Activated T-cell treated with anti-CD3 and anti-CD28 coated beads, Interleukin-2, amount 50 U/mL, for 72 hours (primary cell): ENCODE measurements around the gene ZNF597. TPM values are rescaled to one million over a fixed set of nuclear protein-coding genes. Genes with fewer than 3 reads are reported as not detected.

ENCODE experiments used
- ATAC-seq, 2 donors: fragments of 150-1000 bp; cut with Tn5 transposase; replicated peaks in 1 of 2; 2 replicates each; pipeline ENCODE4 v1.10.0; 2021; ENCODE audit warnings: moderate library complexity in 2 of 2, mild to moderate bottlenecking in 1 of 2
- DNase-seq, 2 donors: peaks; one replicate each; pipeline ENCODE4 v3.0.0; 2021 to 2022; ENCODE audit warnings: mixed read lengths in 1 of 2
- H3K27ac Mint-ChIP-seq: one replicate; pipeline ENCODE4 v1.8.0; 2022; ENCODE audit warnings: mild to moderate bottlenecking, moderate library complexity, mixed read lengths
- H3K27me3 Mint-ChIP-seq: one replicate; pipeline ENCODE4 v1.8.0; 2022; ENCODE audit warnings: low read depth, mixed read lengths
- H3K36me3 Mint-ChIP-seq, 2 donors: one replicate each; pipeline ENCODE4 v1.8.0; 2022; ENCODE audit warnings: mixed read lengths in 2 of 2, mild to moderate bottlenecking in 1 of 2; ENCODE audit not compliant: insufficient read depth in 2 of 2
- H3K4me1 Mint-ChIP-seq: one replicate; pipeline ENCODE4 v1.8.0; 2022; ENCODE audit warnings: low read depth, mixed read lengths
- H3K4me3 Mint-ChIP-seq, 2 donors: one replicate each; pipeline ENCODE4 v1.8.0; 2022; ENCODE audit warnings: mild to moderate bottlenecking in 2 of 2, mixed read lengths in 2 of 2, moderate library complexity in 2 of 2
- H3K9me3 Mint-ChIP-seq, 2 donors: one replicate each; pipeline ENCODE4 v1.8.0; 2022; ENCODE audit warnings: mixed read lengths in 2 of 2
- total RNA-seq, 2 donors: library from RNA; stranded (reverse); gene quantifications; one replicate each; pipeline ENCODE4 v1.2.3, GENCODE V29; 2022

Gene ZNF597
- total RNA-seq, 2 donors from 2014 or later = 3.8 to 4.5 TPM

DNA sequence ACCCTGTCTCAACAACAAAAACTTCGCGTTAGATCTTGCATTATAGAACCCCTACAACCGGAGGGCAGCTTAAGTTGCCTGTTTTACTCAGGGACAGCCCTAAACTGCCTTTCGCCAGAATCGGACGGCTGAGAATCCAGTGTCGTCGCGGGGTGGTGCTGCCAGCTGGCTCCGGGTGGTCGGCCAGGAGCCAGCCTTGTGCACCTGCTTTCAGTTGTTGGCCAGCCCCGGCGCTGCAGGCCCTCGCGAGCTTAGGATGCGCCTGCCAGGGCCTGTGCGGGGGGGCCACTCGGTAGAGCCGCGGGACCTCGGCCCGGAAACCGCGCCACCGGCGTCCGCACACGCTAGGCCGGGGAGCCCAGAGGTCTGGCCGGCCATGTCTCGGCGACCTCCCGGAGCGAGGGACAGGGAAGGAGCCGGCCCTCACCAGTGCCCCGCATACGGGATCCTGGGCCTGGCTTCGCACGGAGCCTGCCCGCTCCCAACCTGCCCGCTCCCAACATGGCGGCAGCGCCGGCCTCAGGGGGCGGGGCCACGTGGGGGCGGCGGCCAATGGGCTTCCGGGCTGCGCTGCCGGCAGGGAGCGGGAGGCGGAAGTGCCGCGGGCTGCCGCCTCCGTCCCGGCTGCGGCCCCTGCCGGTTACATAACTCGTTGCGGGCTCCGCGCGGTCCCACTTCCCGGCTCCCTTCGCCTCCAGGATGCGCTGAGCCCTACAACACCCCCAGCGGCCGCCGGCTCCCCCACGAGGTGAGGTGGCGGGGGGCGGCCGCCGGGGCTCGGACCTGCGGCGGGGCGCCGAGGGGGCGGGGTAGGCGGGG lies 14.3 kb upstream of the ZNF597 start:
- H3K36me3 Mint-ChIP-seq = peaks cover 0 to 2% of the 10 kb centered on the region in 2 donors
- peak; percentile 90 to 91 for ATAC-seq
- H3K9me3 Mint-ChIP-seq = no peaks in the 10 kb centered on the region
- peak; percentile 91 to 95 for DNase-seq
- H3K4me1 Mint-ChIP-seq = peaks cover 47% of the 10 kb centered on the region
- peak overlapping the region; percentile 87 to 91 for H3K4me3 Mint-ChIP-seq
- H3K27ac Mint-ChIP-seq = peak overlapping the region; percentile 82
- no peaks in the 10 kb centered on the region for H3K27me3 Mint-ChIP-seq

DNA sequence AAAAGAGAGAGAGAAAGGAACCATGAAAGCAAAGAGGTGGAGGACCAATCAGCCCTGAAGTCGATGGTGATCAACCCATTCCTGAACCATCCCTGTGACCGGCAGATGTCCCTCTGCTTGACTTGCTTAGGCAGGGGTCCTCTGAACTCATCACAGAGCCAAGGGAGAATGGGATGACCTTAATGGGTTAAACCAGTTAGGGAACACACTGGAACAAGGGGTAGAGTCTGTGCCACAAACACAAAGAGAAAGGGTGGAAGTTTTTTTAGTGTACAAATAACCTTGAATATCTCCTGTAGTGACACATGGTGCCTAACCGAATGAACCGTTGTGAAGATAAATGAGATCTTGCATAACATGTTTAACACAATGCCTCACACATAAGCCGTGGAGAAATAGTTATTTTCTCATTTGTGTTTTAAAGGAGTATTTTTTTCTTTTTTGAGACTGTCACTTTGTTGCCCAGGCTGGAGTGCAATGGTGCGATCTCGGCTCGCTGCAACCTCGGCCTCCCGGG lies 11.4 kb upstream of the ZNF597 start:
- ATAC-seq (no peak), DNase-seq (no peak)
- Mint-ChIP-seq H3K27ac (no peak overlapping the region), H3K9me3 (no peaks in the 10 kb centered on the region), H3K36me3 (peaks cover 1 to 2% of the 10 kb centered on the region in 2 donors), H3K27me3 (no peaks in the 10 kb centered on the region), H3K4me1 (peaks cover 25% of the 10 kb centered on the region), H3K4me3 (no peak overlapping the region)

DNA sequence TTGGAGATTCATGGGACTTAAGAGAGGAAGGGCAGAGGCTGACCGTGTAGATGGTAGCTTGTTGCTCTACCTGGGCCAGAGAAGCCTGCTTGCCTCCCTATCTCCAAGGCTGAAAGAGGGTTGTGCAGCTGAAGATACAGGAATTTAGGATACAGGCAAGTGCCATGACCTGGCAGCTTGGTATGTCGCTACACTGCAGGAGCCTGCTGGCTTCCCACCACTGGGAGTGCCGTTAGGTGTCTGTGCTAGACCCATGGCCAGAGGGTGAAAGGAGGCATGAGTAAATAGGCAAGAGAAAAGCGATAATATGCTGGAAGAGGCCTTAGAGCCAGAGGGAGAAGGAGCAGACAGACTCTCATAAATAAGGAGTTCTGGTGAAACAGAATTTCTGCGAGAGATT lies 10.8 kb upstream of the ZNF597 start:
- no peaks in the 10 kb centered on the region for H3K27me3 Mint-ChIP-seq
- ATAC-seq (no peak), DNase-seq (no peak)
- no peaks in the 10 kb centered on the region for H3K9me3 Mint-ChIP-seq
- no peak overlapping the region for H3K4me3 Mint-ChIP-seq
- H3K27ac Mint-ChIP-seq = no peak overlapping the region
- peaks cover 1 to 2% of the 10 kb centered on the region in 2 donors for H3K36me3 Mint-ChIP-seq
- H3K4me1 Mint-ChIP-seq = peaks cover 20% of the 10 kb centered on the region

DNA sequence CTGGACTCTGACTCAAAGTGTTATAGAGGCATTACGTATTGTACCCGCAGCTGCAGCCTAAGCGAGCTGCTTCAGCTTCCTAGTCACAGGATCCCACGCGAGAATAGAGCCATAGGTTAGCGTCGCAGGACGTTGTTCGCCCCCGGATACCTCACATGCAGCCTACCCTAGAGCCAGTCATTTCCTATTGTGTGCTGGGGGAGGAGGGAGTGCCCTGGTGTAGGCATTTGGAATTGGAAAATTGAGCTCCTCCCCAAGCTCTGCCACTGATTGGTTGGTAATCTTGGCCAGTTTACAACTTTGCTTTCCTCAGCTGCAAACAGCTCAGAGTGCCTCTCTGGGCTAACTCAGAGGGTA lies 706 bp upstream of the ZNF597 start:
- Mint-ChIP-seq H3K4me1 (peaks cover 13% of the 10 kb centered on the region), H3K36me3 (peaks cover 20 to 23% of the 10 kb centered on the region in 2 donors), H3K27ac (peak overlapping the region; percentile 99), H3K27me3 (no peaks in the 10 kb centered on the region), H3K4me3 (peak overlapping the region; percentile 95 to 99), H3K9me3 (peaks cover 3 to 4% of the 10 kb centered on the region in 2 donors)
- ATAC-seq = peak; percentile 78 to 83
- DNase-seq = peak; percentile 60 to 61

DNA sequence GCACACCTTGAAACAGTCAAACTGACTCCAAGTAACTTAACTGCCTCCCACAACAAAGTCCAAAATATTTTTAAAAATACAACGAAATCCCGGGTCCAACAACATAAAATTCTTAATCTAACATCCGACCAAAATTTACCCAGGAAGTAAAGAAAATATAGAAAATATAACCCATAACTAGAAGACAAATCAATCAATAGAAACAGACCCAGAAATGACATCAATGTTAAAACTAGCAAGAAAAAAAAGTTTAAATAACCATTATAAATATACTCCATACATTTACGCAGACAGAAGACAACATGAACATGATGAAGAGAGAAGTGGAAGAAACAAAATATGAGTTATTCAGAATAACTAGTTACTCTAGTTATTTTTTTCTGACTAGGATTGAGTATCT lies 3.7 kb downstream of the ZNF597 start:
- peaks cover 9% of the 10 kb centered on the region for H3K4me1 Mint-ChIP-seq
- peaks cover 3 to 4% of the 10 kb centered on the region in 2 donors for H3K9me3 Mint-ChIP-seq
- no peak overlapping the region for H3K27ac Mint-ChIP-seq
- DNase-seq (no peak), ATAC-seq (no peak)
- H3K27me3 Mint-ChIP-seq = no peaks in the 10 kb centered on the region
- H3K36me3 Mint-ChIP-seq = peaks cover 22 to 27% of the 10 kb centered on the region in 2 donors
- no peak overlapping the region for H3K4me3 Mint-ChIP-seq

DNA sequence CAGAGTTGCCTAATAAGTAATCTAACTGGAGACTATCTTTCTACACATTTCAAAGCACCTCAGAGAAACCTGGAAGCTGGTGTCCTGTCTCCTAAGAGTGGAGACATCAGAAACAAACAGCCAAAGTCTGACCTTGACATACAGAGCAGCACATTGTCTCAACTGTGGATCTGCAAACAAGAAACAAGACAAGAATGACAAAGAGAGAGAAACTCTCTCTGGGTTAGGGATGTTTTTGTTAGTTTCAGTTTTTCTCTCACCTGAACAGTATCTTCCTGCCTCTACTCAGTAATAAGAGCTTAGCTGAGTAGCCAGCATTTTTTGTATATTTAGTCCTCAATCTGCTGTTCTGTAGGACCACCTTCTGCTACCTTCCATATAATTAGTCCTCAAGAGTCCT lies 8.9 kb downstream of the ZNF597 start:
- Mint-ChIP-seq H3K9me3 (no peaks in the 10 kb centered on the region), H3K4me3 (peak overlapping the region in 1 of 2 donors; percentile 39), H3K27ac (peak overlapping the region; percentile 34), H3K36me3 (peaks cover 16 to 29% of the 10 kb centered on the region in 2 donors), H3K4me1 (peaks cover 22% of the 10 kb centered on the region), H3K27me3 (no peaks in the 10 kb centered on the region)
- DNase-seq = no peak
- ATAC-seq = peak in 1 of 2 donors; percentile 35

DNA sequence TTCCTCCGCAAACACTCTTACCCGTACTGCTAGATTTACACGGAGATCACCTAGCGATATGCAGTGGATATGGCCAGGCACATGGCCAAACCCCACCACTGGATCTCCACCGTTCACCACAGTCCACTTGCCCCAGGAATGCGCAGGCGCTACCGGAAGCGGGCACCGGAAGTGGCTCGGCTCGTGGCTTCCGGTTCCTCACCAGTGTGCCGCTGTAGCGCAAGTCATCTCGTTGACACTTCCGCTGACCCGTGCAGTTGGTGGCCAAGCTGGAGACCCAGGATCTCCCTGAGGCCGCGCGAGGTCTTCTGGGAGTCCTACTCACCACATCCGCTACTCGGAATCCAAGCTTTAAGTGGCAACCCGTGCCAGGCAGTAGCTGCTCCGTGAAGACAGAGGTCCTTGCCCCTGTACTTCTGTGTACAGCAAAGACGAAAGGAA lies 11.5 kb downstream of the ZNF597 start:
- H3K9me3 Mint-ChIP-seq = no peaks in the 10 kb centered on the region
- peak overlapping the region; percentile 80 for H3K4me3 Mint-ChIP-seq
- no peaks in the 10 kb centered on the region for H3K27me3 Mint-ChIP-seq
- DNase-seq = peak; percentile 66 to 68
- peaks cover 11 to 21% of the 10 kb centered on the region in 2 donors for H3K36me3 Mint-ChIP-seq
- H3K27ac Mint-ChIP-seq = peak overlapping the region; percentile 55
- peaks cover 21% of the 10 kb centered on the region for H3K4me1 Mint-ChIP-seq
- ATAC-seq = peak; percentile 95

DNA sequence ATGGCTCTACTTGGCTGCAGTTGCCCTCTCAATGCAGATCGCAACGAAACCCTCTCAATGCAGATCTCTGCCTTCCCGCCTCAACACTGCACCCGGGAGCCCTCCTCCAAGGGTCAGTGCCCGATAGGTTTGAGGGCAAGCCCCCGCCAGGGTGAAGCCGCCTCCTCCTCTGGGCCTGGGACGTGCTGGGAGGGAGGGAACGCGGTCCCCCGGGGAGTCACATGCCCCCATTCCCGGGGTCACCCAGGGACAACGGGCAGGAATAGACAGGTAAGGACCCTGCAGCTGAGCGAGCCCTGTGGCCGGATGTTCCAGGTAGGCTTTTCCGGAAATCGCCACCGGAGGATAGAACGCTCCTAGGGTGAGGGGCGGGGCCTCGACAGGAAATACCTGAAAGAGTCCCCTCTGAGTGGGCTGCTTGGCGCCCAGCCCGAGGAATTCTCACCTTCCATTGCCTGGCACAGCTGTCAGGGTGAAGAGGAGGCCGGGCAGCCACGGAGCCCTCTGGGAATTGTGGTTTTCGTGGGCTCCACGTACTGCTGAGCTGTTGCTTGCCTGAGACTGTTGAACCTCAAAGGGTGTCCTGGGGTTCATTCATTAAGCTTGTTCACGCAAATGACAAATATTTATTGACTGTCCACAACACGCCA lies 29.4 kb downstream of the ZNF597 start:
- H3K4me1 Mint-ChIP-seq = no peaks in the 10 kb centered on the region
- DNase-seq = no peak
- peaks cover 13 to 24% of the 10 kb centered on the region in 2 donors for H3K9me3 Mint-ChIP-seq
- no peak overlapping the region for H3K4me3 Mint-ChIP-seq
- no peak overlapping the region for H3K27ac Mint-ChIP-seq
- ATAC-seq = no peak
- H3K27me3 Mint-ChIP-seq = no peaks in the 10 kb centered on the region
- H3K36me3 Mint-ChIP-seq = peaks cover 23 to 27% of the 10 kb centered on the region in 2 donors

DNA sequence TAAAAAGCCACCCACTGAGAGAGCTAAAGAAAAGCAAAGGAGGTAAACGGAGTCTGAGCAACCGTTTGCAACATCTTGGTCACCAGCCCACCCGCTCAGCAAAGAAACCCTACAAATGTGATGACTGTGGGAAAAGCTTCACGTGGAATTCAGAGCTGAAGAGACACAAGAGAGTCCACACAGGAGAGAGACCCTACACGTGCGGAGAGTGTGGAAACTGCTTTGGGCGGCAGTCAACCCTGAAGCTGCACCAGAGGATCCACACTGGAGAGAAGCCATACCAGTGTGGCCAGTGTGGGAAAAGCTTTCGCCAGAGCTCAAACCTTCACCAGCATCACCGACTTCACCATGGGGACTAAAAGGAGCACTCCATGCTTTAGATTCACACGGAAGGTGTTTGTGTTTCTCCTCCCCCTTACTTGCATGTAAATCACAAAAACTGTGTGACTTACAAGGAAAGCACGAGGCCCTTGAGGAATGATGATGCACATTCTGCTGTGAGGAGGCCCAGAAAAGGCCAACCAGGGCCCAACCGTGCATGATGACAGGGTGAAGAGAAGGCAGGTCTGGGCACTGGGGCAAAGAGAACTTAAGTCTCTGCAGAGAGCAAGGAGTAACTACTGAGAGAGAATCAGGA lies 34.6 kb downstream of the ZNF597 start:
- H3K27ac Mint-ChIP-seq = no peak overlapping the region
- no peaks in the 10 kb centered on the region for H3K4me1 Mint-ChIP-seq
- no peak for ATAC-seq
- H3K4me3 Mint-ChIP-seq = no peak overlapping the region
- no peaks in the 10 kb centered on the region for H3K27me3 Mint-ChIP-seq
- no peak for DNase-seq
- peaks cover 10 to 42% of the 10 kb centered on the region in 2 donors for H3K9me3 Mint-ChIP-seq
- H3K36me3 Mint-ChIP-seq = peaks cover 56 to 70% of the 10 kb centered on the region in 2 donors

DNA sequence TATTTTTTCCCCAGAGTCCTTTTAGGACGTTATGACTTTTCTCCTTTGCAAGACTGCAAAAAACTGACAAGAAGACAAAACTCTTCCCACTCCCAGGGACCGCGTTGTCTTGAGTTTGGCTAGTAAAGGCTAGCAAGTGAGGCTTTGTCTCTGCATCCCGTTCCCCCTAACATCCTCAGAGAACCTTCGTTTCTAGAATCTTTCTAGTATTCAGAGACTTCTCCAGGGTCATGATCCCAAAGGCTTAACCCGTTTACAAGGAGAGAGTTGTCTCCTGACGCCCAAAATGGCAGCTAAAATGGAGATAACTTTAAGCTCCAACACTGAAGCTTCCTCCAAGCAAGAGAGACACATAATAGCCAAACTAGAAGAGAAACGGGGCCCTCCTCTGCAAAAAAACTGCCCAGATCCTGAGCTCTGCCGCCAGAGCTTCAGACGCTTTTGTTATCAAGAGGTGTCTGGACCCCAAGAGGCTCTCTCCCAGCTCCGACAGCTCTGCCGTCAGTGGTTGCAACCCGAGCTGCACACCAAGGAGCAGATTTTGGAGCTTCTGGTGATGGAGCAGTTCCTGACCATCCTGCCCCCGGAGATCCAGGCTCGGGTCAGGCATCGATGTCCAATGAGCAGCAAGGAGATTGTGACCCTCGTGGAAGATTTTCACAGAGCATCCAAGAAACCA lies 41.4 kb downstream of the ZNF597 start:
- ATAC-seq (no peak), DNase-seq (no peak)
- Mint-ChIP-seq H3K27ac (peak overlapping the region; percentile 69), H3K36me3 (peaks cover 49 to 68% of the 10 kb centered on the region in 2 donors), H3K4me1 (peaks cover 43% of the 10 kb centered on the region), H3K9me3 (peaks cover 11 to 25% of the 10 kb centered on the region in 2 donors), H3K27me3 (no peaks in the 10 kb centered on the region), H3K4me3 (peak overlapping the region; percentile 86 to 99)

DNA sequence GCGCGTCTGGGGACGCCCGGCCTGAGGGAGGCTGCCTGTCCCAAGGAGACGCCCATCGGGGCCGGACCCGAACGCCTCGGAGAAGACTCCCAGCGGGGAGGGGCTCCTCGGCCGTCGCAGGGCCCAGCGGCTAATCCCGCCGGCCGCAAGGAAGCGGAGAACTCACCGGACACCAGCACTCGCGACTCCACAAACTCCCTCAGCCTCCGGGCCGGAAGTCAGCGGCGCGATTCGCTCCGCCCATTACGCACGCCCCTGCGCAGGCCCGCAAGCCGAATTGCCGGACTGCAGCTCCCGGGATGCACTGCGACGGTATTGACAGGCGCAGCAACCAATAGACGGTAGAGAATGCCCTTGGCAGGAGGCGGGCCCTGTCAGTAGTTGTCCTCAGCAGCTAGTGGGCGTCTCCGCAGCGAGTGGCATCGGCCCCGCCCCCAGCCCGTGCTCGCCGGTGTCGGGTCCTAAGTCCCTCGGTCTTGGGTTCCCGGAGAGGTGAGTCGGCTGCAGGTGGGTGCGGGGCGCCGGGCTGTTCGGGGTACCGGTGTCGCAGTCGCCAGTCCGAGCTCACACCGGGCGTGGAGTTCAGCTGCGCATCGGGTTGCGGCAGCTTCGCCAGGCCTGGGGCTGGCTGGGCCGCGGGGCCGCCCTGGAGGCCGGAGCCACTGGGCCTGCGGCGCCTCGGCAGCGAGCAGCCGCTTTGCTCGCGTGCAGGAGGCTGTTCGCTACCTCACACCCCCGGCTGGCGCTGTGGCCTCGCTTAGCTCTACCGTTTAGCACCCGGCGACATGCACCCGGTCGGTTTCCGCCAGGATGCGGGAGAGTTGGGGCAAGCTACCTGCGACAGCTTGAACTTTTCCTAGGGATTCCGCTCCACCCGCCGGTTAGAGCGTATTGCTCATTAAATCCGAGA lies 42.3 kb downstream of the ZNF597 start, which contains the start of the genes ZNF174 and ZSCAN32:
ZNF174 (plus strand) TSS at position 437 of the 910 bp plus-strand sequence. CDS start 790 bp downstream, outside the sequence.
ZSCAN32 (minus strand) TSS at position 226 of the 910 bp plus-strand sequence. CDS start 3,447 bp downstream, outside the sequence.
- ATAC-seq (peak; percentile 98), DNase-seq (peak; percentile 98 to 99)
- Mint-ChIP-seq H3K9me3 (peaks cover 18 to 26% of the 10 kb centered on the region in 2 donors), H3K27me3 (no peaks in the 10 kb centered on the region), H3K4me1 (peaks cover 49% of the 10 kb centered on the region), H3K36me3 (peaks cover 49 to 68% of the 10 kb centered on the region in 2 donors), H3K4me3 (peak within 1 kb of the TSS; percentile 86 to 99), H3K27ac (peak within 1 kb of the TSS; percentile 88)
